ENCODE measurements around the gene GALNT9.

DNA sequence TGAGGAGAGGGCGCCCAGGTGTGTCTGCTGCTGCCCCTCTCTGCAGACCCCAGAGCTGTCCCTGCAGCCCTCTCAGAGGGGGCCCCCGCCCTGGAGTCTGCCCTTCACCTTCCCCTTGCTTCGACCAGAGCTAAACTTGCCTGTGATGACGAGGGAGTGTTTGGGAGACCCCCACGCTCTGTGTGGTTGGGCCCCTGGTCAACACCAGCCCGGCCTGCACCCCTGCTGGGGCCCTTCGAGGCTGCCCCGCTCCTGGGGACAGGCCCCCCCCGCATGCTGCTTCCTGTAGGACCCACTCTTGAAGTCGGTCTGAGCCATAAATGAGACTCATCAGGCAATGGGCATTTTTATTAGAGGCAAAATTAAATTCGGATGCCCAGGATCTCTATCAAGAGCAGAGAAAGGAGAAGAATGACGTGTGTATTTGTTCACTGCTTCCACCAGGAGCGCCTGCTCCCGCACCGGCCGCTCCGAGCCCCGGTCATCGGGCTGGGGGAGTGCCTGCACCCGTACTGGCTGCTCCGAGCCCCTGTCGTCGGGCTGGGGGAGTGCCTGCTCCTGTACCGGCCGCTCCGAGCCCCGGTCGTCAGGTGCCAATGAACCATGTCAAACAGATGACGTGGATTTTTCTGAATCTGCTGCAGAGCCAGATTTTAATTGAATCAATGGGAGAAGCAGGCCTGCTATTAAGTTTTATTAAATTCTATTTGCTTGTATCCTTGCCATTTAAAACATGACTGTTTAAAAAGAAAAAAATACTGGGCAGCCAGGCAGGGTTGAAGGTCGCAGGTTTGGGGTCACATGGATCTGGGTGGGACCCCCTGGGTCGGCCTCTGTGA, 137.5 kb downstream of the GALNT9 start:
- TF ChIP-seq, protein P1, sequence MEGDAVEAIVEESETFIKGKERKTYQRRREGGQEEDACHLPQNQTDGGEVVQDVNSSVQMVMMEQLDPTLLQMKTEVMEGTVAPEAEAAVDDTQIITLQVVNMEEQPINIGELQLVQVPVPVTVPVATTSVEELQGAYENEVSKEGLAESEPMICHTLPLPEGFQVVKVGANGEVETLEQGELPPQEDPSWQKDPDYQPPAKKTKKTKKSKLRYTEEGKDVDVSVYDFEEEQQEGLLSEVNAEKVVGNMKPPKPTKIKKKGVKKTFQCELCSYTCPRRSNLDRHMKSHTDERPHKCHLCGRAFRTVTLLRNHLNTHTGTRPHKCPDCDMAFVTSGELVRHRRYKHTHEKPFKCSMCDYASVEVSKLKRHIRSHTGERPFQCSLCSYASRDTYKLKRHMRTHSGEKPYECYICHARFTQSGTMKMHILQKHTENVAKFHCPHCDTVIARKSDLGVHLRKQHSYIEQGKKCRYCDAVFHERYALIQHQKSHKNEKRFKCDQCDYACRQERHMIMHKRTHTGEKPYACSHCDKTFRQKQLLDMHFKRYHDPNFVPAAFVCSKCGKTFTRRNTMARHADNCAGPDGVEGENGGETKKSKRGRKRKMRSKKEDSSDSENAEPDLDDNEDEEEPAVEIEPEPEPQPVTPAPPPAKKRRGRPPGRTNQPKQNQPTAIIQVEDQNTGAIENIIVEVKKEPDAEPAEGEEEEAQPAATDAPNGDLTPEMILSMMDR (IDR thresholded peaks at IDR 0.05) = no peak
- no peak for TF ChIP-seq ZFX (IDR thresholded peaks at IDR 0.05; ENCODE audit: borderline replicate concordance)

Data from 22Rv1 (cell line).